GM19452 (cell line): ENCODE measurements around the gene TMEM88.

Experiments used
- ATAC-seq: cut with Tn5 transposase; IDR thresholded peaks from one replicate; pipeline ENCODE4 v1.9.1; 2021; ENCODE audit not compliant: unreplicated experiment

TMEM88 gene

DNA sequence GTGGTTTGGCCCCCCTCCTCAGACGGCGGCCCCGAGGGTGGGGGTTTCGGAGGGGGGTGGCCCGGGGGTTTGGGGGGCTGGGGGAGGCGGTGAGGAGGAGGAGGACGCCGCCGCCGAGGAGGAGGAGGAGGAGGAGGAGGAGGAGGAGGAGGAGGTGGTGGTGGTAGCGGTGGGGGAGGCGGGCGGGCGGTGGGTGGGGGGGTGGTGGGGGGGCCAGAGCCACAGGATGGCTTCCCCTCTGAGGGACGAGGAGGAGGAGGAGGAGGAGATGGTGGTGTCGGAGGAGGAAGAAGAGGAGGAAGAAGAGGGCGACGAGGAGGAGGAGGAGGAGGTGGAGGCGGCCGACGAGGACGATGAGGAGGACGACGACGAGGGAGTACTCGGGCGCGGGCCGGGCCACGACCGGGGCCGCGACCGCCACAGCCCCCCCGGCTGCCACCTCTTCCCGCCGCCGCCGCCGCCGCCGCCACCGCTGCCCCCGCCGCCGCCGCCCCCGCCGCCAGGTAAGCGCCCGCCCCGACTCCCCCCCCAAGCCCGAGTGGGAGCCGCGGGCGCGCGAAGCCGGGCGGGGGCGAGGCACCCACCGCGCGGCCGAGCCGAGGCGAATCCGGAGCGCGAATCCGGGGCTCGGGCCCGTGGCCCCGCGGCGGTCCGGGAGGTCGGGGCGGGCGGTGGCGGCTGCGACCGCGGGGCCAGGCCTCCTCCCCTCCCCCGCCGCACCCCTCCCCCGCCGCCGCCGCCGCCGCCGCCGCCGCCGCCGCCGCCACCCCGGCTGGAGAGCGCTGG lies 29.9 kb downstream of the TMEM88 start:
- no peak for ATAC-seq

DNA sequence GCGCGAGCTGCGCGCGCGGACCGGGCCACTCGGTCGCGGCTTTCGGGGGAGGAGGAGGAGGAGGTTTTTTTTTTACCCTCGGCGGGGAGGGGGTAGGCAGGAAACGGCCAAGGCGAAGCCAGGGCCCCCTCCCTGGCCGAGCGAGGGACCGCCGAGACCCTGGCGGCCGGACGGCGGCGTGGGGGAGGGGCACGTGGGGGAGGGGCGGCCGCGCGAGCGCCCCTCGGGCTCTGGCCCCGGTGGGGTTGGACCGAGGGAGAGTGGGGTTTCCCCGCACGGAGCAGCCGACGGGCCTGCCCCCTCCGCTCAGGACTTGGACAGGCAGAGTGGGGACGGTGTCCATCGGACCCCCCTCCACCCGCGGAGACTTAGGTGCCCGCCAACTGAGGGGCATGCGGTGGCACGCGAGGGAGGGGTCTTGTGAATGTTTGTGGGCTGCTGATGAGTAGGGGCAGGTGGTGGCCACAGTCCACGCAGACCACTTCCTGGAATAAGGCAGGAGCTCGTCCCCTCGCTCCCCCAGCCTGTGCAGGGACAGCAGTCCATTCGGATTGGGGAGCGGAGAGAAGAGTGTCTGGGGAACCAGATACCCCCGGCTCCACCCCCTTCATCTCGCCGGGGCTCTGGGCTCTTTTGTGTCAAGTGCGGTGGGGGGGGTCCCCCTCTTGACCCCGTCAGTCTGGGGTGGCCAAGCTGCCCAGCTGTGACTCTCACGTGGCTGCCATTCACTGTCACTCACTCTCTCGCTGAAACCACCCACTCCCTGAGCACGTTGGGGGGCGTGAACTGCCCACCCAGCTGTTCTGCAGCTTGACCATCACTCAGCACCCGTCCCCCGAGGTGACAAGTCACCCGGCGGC lies 30.7 kb downstream of the TMEM88 start:
- no peak for ATAC-seq

DNA sequence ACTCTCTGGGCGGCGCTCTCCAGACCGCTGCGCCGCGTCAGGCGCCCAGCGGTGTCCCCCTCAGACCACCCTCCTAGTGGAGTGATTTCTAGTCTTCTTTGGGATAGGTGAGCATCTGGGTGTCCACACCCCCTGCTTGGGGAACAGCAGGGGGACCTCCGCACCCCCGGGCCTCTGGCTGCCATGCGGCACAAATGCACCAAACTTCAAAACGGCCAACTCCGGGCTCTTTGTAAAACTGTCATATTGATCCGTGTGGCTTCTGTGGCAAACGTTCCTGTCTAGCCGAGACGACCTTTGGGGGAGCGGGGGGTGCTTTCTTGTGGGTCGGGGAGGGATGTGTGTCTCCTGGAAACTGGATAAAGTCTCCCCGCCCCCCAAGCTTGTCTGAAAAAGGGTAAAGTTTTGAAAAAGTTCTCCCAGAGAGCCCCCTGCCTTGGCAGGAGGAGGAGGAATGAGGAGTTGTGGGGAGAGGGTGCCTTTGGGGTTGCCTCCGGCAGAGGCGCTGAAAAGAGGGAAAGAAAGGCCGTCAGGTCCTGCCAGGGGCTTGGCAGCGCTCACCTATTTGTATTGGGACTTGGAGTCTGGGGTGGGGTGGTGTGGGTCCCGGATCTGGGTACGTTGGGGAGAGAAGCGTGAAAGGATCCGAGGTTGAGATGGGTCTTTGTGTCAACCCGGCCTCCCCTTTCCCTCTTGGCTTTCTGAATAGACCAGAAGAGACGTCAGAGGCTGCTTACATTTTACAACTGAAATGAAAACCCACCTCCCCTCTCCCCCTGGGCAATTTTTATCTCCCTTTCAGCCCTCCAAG lies 31.6 kb downstream of the TMEM88 start:
- ATAC-seq, result no peak

DNA sequence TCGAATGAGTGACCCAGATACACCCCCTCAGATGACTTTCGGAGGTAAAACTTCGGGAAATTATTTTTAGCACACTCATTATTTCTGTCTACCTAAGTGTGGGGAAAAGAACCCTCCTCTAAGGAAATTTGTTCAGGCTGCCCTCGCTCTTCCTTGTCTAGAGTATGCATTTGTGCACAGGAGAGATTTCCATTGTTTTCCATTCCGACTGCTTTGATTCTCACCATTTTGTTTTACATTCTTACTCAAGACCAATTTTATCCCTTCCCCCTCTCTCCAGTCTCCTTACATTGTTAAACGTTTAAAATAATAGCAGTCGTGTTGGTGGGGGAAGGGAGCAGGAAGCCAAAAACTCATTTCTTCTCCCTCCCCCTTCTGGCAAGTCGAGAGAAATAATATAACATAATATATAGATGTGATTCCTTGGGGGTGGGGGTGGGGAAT lies 32.2 kb downstream of the TMEM88 start:
- ATAC-seq, result no peak

DNA sequence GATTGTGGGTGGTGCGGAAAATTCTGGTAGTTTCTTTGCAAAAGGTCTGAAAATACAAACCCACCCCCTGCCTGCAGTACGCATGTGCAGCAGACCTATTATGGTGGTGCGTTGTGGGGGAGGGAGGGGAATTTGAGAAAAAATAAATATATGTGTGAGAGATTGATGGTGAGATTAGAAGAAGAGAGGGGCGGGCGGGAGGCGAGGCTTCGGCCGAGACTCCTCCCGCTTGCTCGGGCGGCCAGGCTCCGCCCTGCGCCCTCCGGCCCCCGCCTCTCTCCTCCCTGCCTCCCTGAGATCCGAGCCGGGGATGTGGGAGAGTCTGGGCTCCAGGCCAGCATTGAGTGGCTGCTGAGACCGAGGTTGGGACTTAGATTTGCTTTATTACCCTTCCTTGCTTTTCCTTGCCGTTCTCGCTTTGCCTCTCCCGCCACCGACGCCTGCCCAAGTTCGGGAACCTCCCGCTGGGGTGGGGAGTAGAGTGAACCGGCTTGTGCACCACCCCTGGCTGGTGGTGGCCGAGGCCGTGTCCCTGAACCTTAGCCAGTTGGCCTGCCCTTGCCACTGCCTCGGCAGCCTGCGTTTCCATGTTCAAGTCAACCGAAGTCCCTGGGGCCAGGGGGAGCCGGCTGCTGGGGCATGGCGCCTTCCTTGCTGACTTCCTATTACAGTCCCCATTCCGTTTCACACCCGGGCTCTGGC lies 32.8 kb downstream of the TMEM88 start:
- ATAC-seq, result peak; percentile 56

DNA sequence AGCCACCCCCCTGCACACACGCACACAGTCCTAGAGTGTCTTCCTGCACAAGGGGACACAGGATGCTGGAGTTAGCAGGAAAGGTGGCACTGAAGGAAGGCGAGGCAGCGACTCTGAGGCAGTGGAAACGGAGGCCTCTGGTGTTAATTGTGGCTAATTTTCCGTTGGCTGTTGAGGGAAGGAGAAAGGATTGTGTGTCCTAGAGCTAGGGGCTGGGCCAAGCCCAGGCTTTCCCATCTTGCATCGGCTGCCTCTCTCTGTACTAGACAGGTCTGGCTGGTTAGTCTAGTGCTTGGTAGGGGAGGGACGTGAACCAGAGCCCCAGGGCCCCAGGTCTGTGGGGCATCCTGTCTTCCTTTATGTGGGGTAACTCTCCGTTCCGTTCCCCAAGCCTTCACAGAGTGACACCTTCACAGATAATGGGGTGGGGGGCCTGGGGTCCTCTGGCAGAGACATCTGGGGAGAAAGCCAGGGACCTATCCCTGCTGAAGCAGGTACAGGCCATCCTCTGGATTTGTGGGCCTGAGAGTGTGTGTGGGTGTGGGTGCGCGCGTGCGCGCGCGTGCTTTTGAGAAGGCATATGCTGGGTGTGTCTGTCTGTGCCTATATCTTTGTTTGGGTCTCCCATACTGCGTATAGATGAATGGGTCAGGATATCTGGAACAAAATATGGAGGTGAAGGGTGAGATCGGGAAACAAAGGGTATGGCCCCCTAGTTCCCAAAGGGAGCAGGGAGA lies 33.5 kb downstream of the TMEM88 start, which contains the start of gene CHD3:
CHD3 (plus strand) TSS at position 606 of the 737 bp plus-strand sequence. CDS start 212 bp downstream, outside the sequence.
- no peak for ATAC-seq

DNA sequence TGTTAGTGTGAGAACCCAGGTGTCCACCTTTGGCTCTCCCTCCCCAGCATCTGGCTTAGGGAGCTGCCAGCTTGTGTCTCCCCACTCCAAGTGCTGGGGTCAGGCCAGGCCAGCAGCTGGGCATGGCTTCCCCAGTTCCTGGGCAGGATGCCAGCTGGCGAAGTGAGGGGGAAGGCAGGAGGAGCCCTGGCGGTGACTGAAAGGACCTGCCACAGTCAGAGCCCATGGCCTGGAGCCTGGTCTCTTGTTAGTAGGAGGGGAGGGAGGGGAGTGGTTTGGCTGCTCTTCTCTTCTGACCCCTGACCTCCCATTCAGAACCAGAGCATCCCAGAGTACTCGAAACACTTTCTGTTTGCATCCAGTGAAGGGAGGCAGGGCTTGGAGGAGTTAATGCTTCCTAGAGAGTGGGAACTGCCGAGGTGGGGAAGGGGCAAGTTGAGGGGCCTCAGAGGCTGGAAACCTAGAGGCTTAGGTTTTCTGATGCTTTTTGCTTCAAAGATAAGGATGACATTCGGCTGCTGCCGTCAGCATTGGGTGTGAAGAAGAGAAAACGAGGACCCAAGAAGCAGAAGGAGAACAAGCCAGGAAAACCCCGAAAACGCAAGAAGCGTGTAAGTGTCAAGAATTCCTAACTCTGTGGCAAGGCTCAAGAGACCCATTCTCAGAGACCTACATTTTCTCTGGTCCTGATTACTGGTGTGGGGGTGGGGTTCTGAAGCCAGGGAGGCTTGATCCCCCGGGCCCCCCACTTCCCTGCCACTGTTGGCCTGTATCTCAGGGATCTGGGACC lies 34.5 kb downstream of the TMEM88 start:
- no peak for ATAC-seq

DNA sequence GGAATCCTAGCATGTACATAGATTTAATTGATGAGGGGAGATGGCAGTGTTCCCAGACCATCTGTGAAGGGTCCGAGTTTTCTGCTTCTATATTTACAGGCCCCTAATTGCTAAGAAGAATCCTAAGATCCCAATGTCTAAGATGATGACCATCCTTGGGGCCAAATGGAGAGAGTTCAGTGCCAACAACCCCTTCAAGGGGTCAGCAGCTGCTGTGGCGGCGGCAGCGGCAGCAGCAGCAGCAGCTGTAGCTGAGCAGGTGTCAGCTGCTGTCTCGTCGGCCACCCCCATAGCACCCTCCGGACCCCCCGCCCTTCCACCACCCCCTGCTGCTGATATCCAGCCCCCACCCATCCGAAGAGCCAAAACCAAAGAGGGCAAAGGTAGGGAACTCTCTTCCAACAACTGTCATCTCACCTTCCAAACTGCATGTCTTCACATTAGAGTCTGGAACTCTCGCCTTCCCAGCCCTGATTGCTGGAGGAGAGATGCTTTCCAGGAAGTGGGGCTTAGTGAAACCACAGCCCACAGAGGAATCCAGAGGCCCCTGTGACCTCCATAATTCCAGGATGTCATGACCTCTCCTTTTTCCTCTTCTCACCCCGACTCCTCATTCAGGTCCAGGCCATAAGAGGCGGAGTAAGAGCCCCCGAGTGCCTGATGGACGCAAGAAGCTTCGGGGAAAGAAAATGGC lies 38.5 kb downstream of the TMEM88 start:
- ATAC-seq, result no peak

DNA sequence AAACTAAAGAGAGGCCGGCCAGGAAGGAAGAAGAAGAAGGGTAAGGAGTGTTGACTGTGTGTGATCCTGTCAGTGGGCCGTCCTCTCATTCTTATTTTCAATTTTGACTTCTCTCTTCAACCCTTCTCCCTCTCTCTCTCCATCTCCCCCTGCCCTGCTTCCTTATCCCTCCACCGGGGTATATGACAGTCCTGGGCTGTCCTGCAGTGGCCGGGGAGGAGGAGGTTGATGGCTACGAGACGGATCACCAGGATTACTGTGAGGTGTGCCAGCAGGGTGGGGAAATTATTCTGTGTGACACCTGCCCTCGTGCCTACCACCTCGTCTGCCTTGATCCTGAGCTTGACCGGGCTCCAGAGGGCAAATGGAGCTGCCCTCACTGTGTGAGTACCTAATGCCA lies 39.4 kb downstream of the TMEM88 start:
- ATAC-seq, result no peak

DNA sequence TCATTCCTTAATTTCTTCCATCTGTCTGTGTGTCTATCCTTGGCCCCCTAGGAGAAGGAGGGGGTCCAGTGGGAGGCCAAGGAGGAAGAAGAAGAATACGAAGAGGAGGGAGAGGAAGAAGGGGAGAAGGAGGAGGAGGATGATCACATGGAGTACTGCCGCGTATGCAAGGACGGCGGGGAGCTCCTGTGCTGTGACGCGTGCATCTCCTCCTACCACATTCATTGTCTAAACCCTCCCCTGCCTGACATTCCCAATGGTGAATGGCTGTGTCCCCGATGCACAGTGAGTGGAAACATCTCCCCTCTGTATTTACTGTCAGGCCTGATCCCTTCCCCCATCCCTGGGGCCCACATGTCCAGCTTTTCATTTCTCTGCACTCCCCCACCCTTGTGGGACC lies 40.0 kb downstream of the TMEM88 start:
- no peak for ATAC-seq

DNA sequence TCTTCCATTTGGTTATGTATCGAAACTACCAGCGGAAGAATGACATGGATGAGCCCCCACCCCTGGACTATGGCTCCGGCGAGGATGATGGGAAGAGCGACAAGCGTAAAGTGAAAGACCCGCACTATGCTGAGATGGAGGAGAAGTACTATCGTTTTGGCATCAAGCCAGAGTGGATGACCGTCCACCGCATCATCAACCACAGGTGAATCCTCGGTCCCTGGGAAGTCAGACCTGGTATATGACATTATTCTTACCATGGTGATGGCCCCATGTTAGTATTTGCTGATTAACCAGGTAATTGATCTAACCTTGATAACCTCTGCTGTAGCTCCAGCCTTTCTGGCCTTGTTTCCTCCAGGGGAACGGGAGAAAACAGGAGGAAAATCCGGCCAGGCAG lies 42.2 kb downstream of the TMEM88 start:
- no peak for ATAC-seq

DNA sequence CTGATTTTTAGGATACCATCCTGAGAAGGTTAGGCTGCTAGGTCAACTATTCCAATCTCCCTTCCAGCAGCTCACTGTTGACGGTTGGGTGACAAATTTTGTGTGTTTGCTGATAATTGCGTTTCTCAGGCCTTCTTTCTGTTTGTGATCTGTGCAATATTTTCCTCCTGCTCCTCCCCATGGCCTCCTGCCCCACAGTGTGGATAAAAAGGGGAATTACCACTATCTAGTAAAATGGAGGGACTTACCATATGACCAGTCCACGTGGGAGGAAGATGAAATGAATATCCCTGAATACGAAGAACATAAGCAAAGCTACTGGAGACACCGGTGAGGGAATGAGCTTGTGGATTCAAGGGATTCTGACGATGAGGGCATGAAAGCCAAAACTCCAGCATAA lies 42.9 kb downstream of the TMEM88 start:
- ATAC-seq, result no peak

DNA sequence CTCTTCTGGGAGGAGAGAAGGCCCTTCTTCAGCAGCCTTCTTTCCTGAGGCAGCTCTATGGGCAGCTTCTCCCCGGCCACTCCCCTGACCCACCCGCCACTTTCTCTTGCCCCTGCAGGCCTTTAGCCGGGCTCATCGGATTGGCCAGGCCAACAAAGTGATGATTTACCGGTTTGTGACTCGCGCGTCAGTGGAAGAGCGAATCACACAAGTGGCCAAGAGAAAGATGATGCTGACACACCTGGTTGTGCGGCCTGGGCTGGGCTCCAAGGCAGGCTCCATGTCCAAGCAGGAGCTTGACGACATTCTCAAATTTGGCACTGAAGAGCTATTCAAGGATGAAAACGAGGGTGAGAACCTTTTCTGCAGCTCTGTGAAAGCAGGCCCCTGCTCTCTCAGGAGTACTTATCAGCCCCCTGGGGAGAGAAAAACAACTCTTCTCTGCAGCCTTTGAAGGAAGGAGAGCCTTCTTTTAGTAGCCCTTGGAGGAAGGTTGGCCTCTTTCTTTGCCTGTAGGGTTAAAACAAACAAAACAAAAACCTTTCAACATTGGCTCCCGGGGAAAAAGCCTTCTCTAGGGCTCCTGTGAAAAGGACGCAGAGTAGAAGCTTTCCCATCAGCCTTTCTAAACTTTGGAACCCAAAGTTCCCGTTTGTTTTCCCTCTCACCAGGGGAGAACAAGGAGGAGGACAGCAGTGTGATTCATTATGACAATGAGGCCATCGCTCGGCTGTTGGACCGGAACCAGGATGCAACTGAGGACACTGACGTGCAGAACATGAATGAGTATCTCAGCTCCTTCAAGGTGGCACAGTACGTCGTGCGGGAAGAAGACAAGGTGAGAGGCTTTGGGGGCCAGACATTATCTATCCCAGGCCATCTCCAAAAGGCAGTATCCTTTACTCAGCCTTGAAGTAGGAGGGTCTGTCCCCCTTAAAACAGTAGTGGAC lies 48.6 kb downstream of the TMEM88 start:
- ATAC-seq, result no peak
